Measurements from ENCODE around the gene DCD.
"Not testable (repeated sequence)": the region's sequence is repeated elsewhere in the genome, so short reads cannot be mapped to it uniquely, and the experiment has no call there.

The DCD gene

GRCh38 chr12:54678131-54678530, 30.0 kb upstream of the DCD start:
- H3K27me3 ChIP-seq (ENCODE audit: control insufficient read depth, insufficient read depth, low read length), result no peaks in the 10 kb centered on the region
- H3K4me1 ChIP-seq (ENCODE audit: control insufficient read depth, insufficient read depth, low read length), result peaks cover 32% of the 10 kb centered on the region
- H3K9ac ChIP-seq (ENCODE audit: low read depth, low read length), result no peak overlapping the region
- H3K36me3 ChIP-seq (ENCODE audit: control insufficient read depth, insufficient read depth, low read length), result no peaks in the 10 kb centered on the region
- no peak overlapping the region for H3K27ac ChIP-seq (ENCODE audit: low read depth, low read length)
- no peaks in the 10 kb centered on the region for H3K9me3 ChIP-seq (ENCODE audit: control insufficient read depth, insufficient read depth, low read length)
- no peak overlapping the region for H3K4me3 ChIP-seq (ENCODE audit: low read depth, low read length)

GRCh38 chr12:54667945-54668344, 19.8 kb upstream of the DCD start:
- Histone ChIP-seq H3K4me3 (ENCODE audit: low read depth, low read length) (no peak overlapping the region), H3K36me3 (ENCODE audit: control insufficient read depth, insufficient read depth, low read length) (no peaks in the 10 kb centered on the region), H3K9ac (ENCODE audit: low read depth, low read length) (no peak overlapping the region), H3K4me1 (ENCODE audit: control insufficient read depth, insufficient read depth, low read length) (no peaks in the 10 kb centered on the region), H3K9me3 (ENCODE audit: control insufficient read depth, insufficient read depth, low read length) (no peaks in the 10 kb centered on the region), H3K27ac (ENCODE audit: low read depth, low read length) (no peak overlapping the region), H3K27me3 (ENCODE audit: control insufficient read depth, insufficient read depth, low read length) (no peaks in the 10 kb centered on the region)

GRCh38 chr12:54666008-54666407, 17.8 kb upstream of the DCD start:
- Histone ChIP-seq H3K9me3 (ENCODE audit: control insufficient read depth, insufficient read depth, low read length) (no peaks in the 10 kb centered on the region), H3K27me3 (ENCODE audit: control insufficient read depth, insufficient read depth, low read length) (no peaks in the 10 kb centered on the region), H3K27ac (ENCODE audit: low read depth, low read length) (no peak overlapping the region), H3K9ac (ENCODE audit: low read depth, low read length) (no peak overlapping the region), H3K4me3 (ENCODE audit: low read depth, low read length) (no peak overlapping the region), H3K36me3 (ENCODE audit: control insufficient read depth, insufficient read depth, low read length) (no peaks in the 10 kb centered on the region), H3K4me1 (ENCODE audit: control insufficient read depth, insufficient read depth, low read length) (no peaks in the 10 kb centered on the region)

- H3K27me3 ChIP-seq (ENCODE audit: control insufficient read depth, insufficient read depth, low read length), result not testable (repeated sequence)
These were observed 17.0 kb upstream of the DCD start for GRCh38 chr12:54665022-54665635.

GRCh38 chr12:54663603-54664002, 15.4 kb upstream of the DCD start:
- Histone ChIP-seq H3K9ac (ENCODE audit: low read depth, low read length) (no peak overlapping the region), H3K27ac (ENCODE audit: low read depth, low read length) (no peak overlapping the region), H3K27me3 (ENCODE audit: control insufficient read depth, insufficient read depth, low read length) (no peaks in the 10 kb centered on the region), H3K36me3 (ENCODE audit: control insufficient read depth, insufficient read depth, low read length) (no peaks in the 10 kb centered on the region), H3K9me3 (ENCODE audit: control insufficient read depth, insufficient read depth, low read length) (no peaks in the 10 kb centered on the region), H3K4me3 (ENCODE audit: low read depth, low read length) (no peak overlapping the region), H3K4me1 (ENCODE audit: control insufficient read depth, insufficient read depth, low read length) (no peaks in the 10 kb centered on the region)

More at GRCh38 chr12:54665022-54665635, 17.0 kb upstream of the DCD start:
- not testable (repeated sequence) for H3K36me3 ChIP-seq (ENCODE audit: control insufficient read depth, insufficient read depth, low read length); H3K4me3 ChIP-seq (ENCODE audit: low read depth, low read length); H3K9ac ChIP-seq (ENCODE audit: low read depth, low read length); H3K4me1 ChIP-seq (ENCODE audit: control insufficient read depth, insufficient read depth, low read length); H3K9me3 ChIP-seq (ENCODE audit: control insufficient read depth, insufficient read depth, low read length); H3K27ac ChIP-seq (ENCODE audit: low read depth, low read length)

GRCh38 chr12:54662026-54662425, 13.9 kb upstream of the DCD start:
- Histone ChIP-seq H3K27ac (ENCODE audit: low read depth, low read length) (no peak overlapping the region), H3K4me3 (ENCODE audit: low read depth, low read length) (no peak overlapping the region), H3K4me1 (ENCODE audit: control insufficient read depth, insufficient read depth, low read length) (peaks cover 5% of the 10 kb centered on the region; the same call in 1 of the 2 replicates), H3K27me3 (ENCODE audit: control insufficient read depth, insufficient read depth, low read length) (no peaks in the 10 kb centered on the region), H3K36me3 (ENCODE audit: control insufficient read depth, insufficient read depth, low read length) (no peaks in the 10 kb centered on the region), H3K9ac (ENCODE audit: low read depth, low read length) (no peak overlapping the region), H3K9me3 (ENCODE audit: control insufficient read depth, insufficient read depth, low read length) (no peaks in the 10 kb centered on the region)

GRCh38 chr12:54661048-54661447, 12.9 kb upstream of the DCD start:
- peaks cover 5% of the 10 kb centered on the region; the same call in 1 of the 2 replicates for H3K4me1 ChIP-seq (ENCODE audit: control insufficient read depth, insufficient read depth, low read length)
- no peaks in the 10 kb centered on the region for H3K27me3 ChIP-seq (ENCODE audit: control insufficient read depth, insufficient read depth, low read length)
- H3K4me3 ChIP-seq (ENCODE audit: low read depth, low read length), result no peak overlapping the region
- no peaks in the 10 kb centered on the region for H3K9me3 ChIP-seq (ENCODE audit: control insufficient read depth, insufficient read depth, low read length)
- no peaks in the 10 kb centered on the region for H3K36me3 ChIP-seq (ENCODE audit: control insufficient read depth, insufficient read depth, low read length)
- no peak overlapping the region for H3K27ac ChIP-seq (ENCODE audit: low read depth, low read length)
- H3K9ac ChIP-seq (ENCODE audit: low read depth, low read length), result no peak overlapping the region

GRCh38 chr12:54660320-54660962, 12.3 kb upstream of the DCD start:
- no peaks in the 10 kb centered on the region for H3K36me3 ChIP-seq (ENCODE audit: control insufficient read depth, insufficient read depth, low read length)
- H3K27ac ChIP-seq (ENCODE audit: low read depth, low read length), result no peak overlapping the region
- H3K4me1 ChIP-seq (ENCODE audit: control insufficient read depth, insufficient read depth, low read length), result peaks cover 5% of the 10 kb centered on the region; the same call in 1 of the 2 replicates
- no peak overlapping the region for H3K4me3 ChIP-seq (ENCODE audit: low read depth, low read length)
- H3K27me3 ChIP-seq (ENCODE audit: control insufficient read depth, insufficient read depth, low read length), result no peaks in the 10 kb centered on the region
- no peaks in the 10 kb centered on the region for H3K9me3 ChIP-seq (ENCODE audit: control insufficient read depth, insufficient read depth, low read length)
- H3K9ac ChIP-seq (ENCODE audit: low read depth, low read length), result no peak overlapping the region

GRCh38 chr12:54658306-54659264, 10.4 kb upstream of the DCD start:
- Histone ChIP-seq H3K9me3 (ENCODE audit: control insufficient read depth, insufficient read depth, low read length) (no peaks in the 10 kb centered on the region), H3K36me3 (ENCODE audit: control insufficient read depth, insufficient read depth, low read length) (no peaks in the 10 kb centered on the region), H3K9ac (ENCODE audit: low read depth, low read length) (no peak overlapping the region), H3K27ac (ENCODE audit: low read depth, low read length) (no peak overlapping the region), H3K4me3 (ENCODE audit: low read depth, low read length) (no peak overlapping the region), H3K27me3 (ENCODE audit: control insufficient read depth, insufficient read depth, low read length) (no peaks in the 10 kb centered on the region), H3K4me1 (ENCODE audit: control insufficient read depth, insufficient read depth, low read length) (peaks cover 9% of the 10 kb centered on the region)

- Histone ChIP-seq H3K4me3 (ENCODE audit: low read depth, low read length) (no peak overlapping the region), H3K4me1 (ENCODE audit: control insufficient read depth, insufficient read depth, low read length) (peaks cover 9% of the 10 kb centered on the region), H3K36me3 (ENCODE audit: control insufficient read depth, insufficient read depth, low read length) (no peaks in the 10 kb centered on the region), H3K27ac (ENCODE audit: low read depth, low read length) (no peak overlapping the region), H3K9me3 (ENCODE audit: control insufficient read depth, insufficient read depth, low read length) (no peaks in the 10 kb centered on the region), H3K9ac (ENCODE audit: low read depth, low read length) (no peak overlapping the region), H3K27me3 (ENCODE audit: control insufficient read depth, insufficient read depth, low read length) (no peaks in the 10 kb centered on the region)
These were observed 9.0 kb upstream of the DCD start for GRCh38 chr12:54657105-54657607.
